Central memory CD8-positive, alpha-beta T cell (primary cell): ENCODE data around the gene FAAP20.

Experiments used
- ATAC-seq: fragments of 150-1000 bp; cut with Tn5 transposase; replicated peaks from 2 replicates; pipeline ENCODE4 v1.10.0; 2022; ENCODE audit warnings: mild to moderate bottlenecking, moderate FRiP score, moderate number of reproducible peaks; ENCODE audit not compliant: poor library complexity, severe bottlenecking; ENCODE audit errors: extremely low read depth
- DNase-seq, 2 donors: peaks; one replicate each; pipeline ENCODE4 v3.0.0; 2021; ENCODE audit warnings: low spot score in 2 of 2
- H3K27ac Mint-ChIP-seq: one replicate; pipeline ENCODE4 v1.8.0; 2022; ENCODE audit warnings: low read depth, mild to moderate bottlenecking, moderate library complexity, mixed read lengths
- H3K27me3 Mint-ChIP-seq: one replicate; pipeline ENCODE4 v1.8.0; 2022; ENCODE audit warnings: mixed read lengths
- H3K36me3 Mint-ChIP-seq: one replicate; pipeline ENCODE4 v1.8.0; 2022; ENCODE audit warnings: mild to moderate bottlenecking, moderate library complexity, mixed read lengths; ENCODE audit not compliant: insufficient read depth
- H3K4me1 Mint-ChIP-seq: one replicate; pipeline ENCODE4 v1.8.0; 2022; ENCODE audit warnings: mixed read lengths
- H3K4me3 Mint-ChIP-seq: one replicate; pipeline ENCODE4 v1.8.0; 2022; ENCODE audit warnings: mild to moderate bottlenecking, moderate library complexity, mixed read lengths
- H3K9me3 Mint-ChIP-seq: one replicate; pipeline ENCODE4 v1.8.0; 2022; ENCODE audit warnings: mixed read lengths

The FAAP20 gene

GRCh38 chr1:2202843-2203601 lies 8.4 kb upstream of the FAAP20 start:
- Mint-ChIP-seq H3K4me3 (no peak overlapping the region), H3K9me3 (no peaks in the 10 kb centered on the region), H3K27me3 (no peaks in the 10 kb centered on the region), H3K27ac (peak overlapping the region; percentile 22), H3K4me1 (peaks cover 21% of the 10 kb centered on the region), H3K36me3 (peaks cover 4% of the 10 kb centered on the region)
- no peak for ATAC-seq
- no peak for DNase-seq

DNA sequence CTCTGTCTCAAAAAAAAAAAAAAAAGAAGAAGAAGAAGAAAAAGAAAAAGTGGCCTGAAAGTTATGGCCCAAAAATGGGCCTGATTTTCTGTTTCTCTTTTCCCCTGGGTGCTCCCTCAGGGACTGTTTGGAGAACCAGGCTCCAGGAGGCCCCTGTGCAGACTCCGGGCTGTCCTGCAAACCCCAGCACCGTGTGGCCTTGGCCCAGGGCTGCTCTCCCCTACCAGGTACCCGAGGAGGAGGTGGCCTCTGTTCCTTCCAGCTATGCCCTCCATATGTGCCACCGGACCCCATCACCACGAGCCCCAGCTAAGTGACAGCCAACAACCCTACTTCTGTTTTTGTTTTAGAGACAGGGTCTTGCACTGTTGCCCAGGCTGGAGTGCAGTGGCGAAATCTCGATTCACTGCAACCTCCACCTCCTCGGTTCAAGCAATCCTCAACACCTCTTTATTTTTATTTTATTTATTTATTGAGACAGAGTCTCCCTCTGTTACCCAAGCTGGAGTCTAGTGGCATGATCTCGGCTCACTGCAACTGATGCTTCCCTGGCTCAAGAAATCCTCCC lies 7.5 kb upstream of the FAAP20 start:
- Mint-ChIP-seq H3K9me3 (no peaks in the 10 kb centered on the region), H3K36me3 (peaks cover 5% of the 10 kb centered on the region), H3K27ac (peak overlapping the region; percentile 71), H3K4me3 (no peak overlapping the region), H3K27me3 (no peaks in the 10 kb centered on the region), H3K4me1 (peaks cover 20% of the 10 kb centered on the region)
- ATAC-seq (no peak), DNase-seq (no peak)

GRCh38 chr1:2201062-2201461 lies 6.5 kb upstream of the FAAP20 start:
- Mint-ChIP-seq H3K4me1 (peaks cover 17% of the 10 kb centered on the region), H3K9me3 (no peaks in the 10 kb centered on the region), H3K27ac (no peak overlapping the region), H3K27me3 (no peaks in the 10 kb centered on the region), H3K36me3 (peaks cover 4% of the 10 kb centered on the region), H3K4me3 (peak overlapping the region; percentile 7)
- DNase-seq: no peak
- no peak for ATAC-seq

DNA sequence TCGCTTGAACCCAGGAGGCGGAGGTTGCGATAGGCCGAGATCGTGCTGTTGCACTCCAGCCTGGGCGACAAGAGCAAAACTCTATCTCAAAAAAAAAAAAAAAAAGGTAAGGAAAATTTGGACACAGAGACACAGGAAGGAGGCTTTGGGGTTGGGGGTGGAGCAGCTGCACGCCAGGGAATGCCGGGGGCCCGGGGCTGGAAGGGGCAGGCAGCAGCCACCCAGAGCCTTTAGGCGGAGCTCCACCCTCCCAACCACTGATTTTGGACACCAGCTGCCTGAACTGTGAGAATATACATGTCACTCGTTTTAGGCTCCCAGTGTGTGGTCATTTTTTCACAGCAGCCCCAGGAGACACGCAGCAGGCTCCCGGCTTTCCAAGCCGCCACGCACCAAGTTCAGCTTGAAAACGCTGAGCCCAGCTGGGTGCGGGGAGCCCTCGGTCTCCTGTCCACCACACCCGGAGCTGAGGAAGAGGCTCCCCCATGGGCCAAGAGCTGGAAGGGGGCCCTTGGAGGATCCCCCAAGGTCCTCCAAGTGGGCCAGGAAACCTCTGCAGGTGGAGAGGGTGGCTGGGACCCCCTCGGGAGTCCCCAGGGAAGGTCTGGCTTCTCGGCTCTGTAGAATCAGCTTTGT lies 5.9 kb upstream of the FAAP20 start:
- H3K4me1 Mint-ChIP-seq: peaks cover 17% of the 10 kb centered on the region
- peak overlapping the region; percentile 90 for H3K27ac Mint-ChIP-seq
- H3K9me3 Mint-ChIP-seq: no peaks in the 10 kb centered on the region
- no peak for ATAC-seq
- H3K4me3 Mint-ChIP-seq: peak overlapping the region; percentile 7
- H3K36me3 Mint-ChIP-seq: peaks cover 4% of the 10 kb centered on the region
- DNase-seq: no peak
- H3K27me3 Mint-ChIP-seq: no peaks in the 10 kb centered on the region

GRCh38 chr1:2199042-2199810 lies 4.7 kb upstream of the FAAP20 start:
- peaks cover 17% of the 10 kb centered on the region for H3K4me1 Mint-ChIP-seq
- H3K27ac Mint-ChIP-seq: peak overlapping the region; percentile 90
- ATAC-seq (peak; percentile 77), DNase-seq (peak; percentile 57 to 79)
- no peaks in the 10 kb centered on the region for H3K27me3 Mint-ChIP-seq
- peaks cover 8% of the 10 kb centered on the region for H3K36me3 Mint-ChIP-seq
- H3K9me3 Mint-ChIP-seq: no peaks in the 10 kb centered on the region
- peak overlapping the region; percentile 78 for H3K4me3 Mint-ChIP-seq

DNA sequence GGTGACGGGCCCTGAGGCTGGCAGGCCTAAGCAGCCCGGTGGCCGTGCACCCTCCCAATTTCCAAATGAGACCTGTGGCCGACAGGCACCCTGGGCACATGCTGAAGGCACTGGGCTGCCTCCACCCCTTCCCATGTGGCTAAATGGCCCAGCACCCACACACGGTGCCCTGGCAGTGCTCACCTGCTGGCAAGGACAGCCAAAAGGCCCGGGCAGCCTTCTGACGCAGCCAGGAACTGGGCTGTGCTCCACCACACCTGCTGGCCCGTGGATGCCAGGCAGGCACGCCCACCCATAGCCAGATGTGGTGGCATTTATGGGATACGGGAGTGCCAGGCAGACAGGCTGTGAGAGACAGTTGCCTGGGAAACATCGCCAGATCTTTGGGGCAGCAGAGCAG lies 4.0 kb upstream of the FAAP20 start:
- DNase-seq: no peak
- Mint-ChIP-seq H3K27ac (peak overlapping the region; percentile 90), H3K9me3 (no peaks in the 10 kb centered on the region), H3K4me3 (peak overlapping the region; percentile 78), H3K4me1 (peaks cover 17% of the 10 kb centered on the region), H3K36me3 (peaks cover 9% of the 10 kb centered on the region), H3K27me3 (no peaks in the 10 kb centered on the region)
- ATAC-seq: no peak

GRCh38 chr1:2197707-2198165 lies 3.2 kb upstream of the FAAP20 start:
- H3K4me1 Mint-ChIP-seq: peaks cover 17% of the 10 kb centered on the region
- ATAC-seq: no peak
- no peaks in the 10 kb centered on the region for H3K27me3 Mint-ChIP-seq
- no peak overlapping the region for H3K4me3 Mint-ChIP-seq
- DNase-seq: no peak
- peak overlapping the region; percentile 90 for H3K27ac Mint-ChIP-seq
- H3K9me3 Mint-ChIP-seq: no peaks in the 10 kb centered on the region
- H3K36me3 Mint-ChIP-seq: peaks cover 9% of the 10 kb centered on the region

DNA sequence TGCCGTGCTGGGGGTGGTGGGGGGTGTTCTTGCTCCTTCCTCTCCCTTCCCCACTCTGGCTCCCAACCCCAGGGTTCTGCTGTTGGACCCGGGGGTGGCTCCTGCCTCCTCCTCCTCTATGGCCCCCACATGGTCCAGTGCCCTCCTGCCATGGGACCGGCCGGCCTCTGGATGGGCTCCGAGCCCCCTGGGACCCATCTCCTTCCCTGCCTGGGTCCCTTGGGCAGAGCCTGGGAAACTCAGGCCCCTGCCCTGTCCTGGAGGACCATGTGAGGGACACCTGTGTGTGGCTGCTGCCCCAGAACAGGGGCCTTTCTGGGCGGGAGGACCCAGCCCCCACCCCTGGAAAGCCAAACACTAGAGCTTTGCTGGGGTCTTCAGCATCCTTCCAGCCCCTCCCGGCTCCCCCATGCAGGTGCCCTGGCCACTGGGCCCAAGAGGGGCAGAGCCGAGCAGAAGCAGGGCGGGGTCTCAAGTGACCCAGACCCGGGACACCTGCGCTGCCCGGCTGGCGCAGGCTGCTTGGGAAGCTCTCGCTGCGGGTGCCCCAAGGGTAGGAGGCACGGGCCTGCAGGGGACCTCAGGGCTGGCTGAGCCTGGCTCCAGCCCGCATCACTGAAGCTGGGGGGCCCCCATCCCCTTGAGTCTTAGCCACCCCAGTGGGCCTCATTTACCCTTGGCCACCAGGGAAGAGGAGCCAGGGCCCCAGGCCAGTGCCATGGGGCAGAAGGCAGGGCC lies 2.5 kb upstream of the FAAP20 start:
- ATAC-seq (no peak), DNase-seq (no peak)
- H3K27ac Mint-ChIP-seq: no peak overlapping the region
- no peaks in the 10 kb centered on the region for H3K9me3 Mint-ChIP-seq
- H3K4me1 Mint-ChIP-seq: peaks cover 17% of the 10 kb centered on the region
- H3K4me3 Mint-ChIP-seq: no peak overlapping the region
- peaks cover 9% of the 10 kb centered on the region for H3K36me3 Mint-ChIP-seq
- no peaks in the 10 kb centered on the region for H3K27me3 Mint-ChIP-seq

DNA sequence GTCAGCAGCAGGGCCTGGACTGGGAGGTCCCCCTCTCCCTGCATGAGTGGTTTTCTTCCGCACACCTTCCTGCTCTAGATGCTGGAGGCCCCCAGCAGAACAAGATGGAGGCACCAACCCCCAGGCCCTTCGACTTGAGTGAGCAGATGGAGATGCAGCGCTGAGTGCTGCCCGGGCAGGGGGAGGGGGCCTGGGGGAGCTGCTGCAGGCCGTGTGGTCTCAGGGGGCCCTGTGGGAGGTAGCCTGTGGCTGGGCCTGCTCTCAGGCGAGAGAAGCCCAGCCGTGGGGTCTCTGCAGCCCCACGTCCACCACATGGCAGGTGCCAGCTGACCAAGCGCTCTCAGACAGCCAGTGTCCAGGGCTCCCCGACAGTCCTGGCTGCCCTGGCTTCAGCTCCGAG lies 1.2 kb upstream of the FAAP20 start:
- Mint-ChIP-seq H3K27ac (no peak overlapping the region), H3K4me1 (peaks cover 22% of the 10 kb centered on the region), H3K27me3 (no peaks in the 10 kb centered on the region), H3K9me3 (no peaks in the 10 kb centered on the region), H3K36me3 (peaks cover 9% of the 10 kb centered on the region), H3K4me3 (peak overlapping the region; percentile 81)
- DNase-seq (no peak), ATAC-seq (no peak)

DNA sequence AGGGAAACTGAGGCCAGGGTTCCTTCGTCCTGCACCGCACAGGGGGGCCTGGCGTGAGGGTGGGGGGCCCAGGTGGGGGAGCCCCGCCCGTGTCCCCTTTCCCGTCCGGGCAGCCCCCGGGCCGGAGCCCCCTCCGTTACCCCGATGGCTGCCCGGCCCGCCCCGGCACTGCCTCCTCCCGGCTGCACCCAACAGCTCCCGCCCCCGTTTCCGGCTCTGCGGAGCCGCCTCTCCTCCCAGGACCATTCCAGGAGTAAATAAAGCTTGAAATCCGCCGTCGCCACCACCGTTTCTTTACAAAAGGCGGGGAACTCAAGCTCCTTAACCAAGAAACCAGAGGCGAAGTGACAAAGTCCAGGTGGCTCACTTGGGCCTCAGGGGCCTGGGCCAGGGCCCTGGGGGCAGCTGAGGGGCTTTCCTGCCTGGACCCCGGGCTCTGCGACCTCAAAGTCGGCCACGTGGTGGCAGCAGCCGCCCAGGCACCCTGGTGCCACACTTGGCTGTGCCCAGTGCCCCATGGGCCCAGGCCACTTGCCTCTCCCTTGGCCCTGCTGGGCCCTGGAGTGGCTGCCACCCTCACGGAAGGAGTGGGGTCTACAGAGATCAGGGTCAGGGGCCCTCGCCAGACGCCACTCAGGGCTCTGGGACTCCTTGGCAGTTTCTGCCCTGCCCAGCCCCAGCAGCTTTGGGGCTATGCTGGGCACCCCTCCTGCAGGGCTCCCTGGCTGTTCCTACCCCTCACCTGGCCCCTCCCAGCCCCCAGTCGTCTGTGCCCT lies 514 bp upstream of the FAAP20 start:
- ATAC-seq: peak; percentile 78

GRCh38 chr1:2193514-2194281 lies 874 bp downstream of the FAAP20 start:
- Mint-ChIP-seq H3K9me3 (no peaks in the 10 kb centered on the region), H3K27ac (peak overlapping the region; percentile 82), H3K4me3 (peak overlapping the region; percentile 81), H3K4me1 (peaks cover 8% of the 10 kb centered on the region), H3K36me3 (peaks cover 10% of the 10 kb centered on the region), H3K27me3 (no peaks in the 10 kb centered on the region)
- no peak for ATAC-seq
- no peak for DNase-seq

More for the DNA sequence above, 514 bp upstream of the FAAP20 start:
- peaks cover 22% of the 10 kb centered on the region for H3K4me1 Mint-ChIP-seq
- peak; percentile 87 to 91 for DNase-seq
- peak overlapping the region; percentile 81 for H3K4me3 Mint-ChIP-seq
- no peaks in the 10 kb centered on the region for H3K9me3 Mint-ChIP-seq
- H3K36me3 Mint-ChIP-seq: peaks cover 9% of the 10 kb centered on the region
- H3K27ac Mint-ChIP-seq: peak overlapping the region; percentile 89
- no peaks in the 10 kb centered on the region for H3K27me3 Mint-ChIP-seq
